HG03196 (cell line): ENCODE data around the gene SLIT1.
"Not testable (repeated sequence)": the region's sequence is repeated elsewhere in the genome, so short reads cannot be mapped to it uniquely, and the experiment has no call there.

Experiments used
- ATAC-seq: cut with Tn5 transposase; IDR thresholded peaks from one replicate; pipeline ENCODE4 v1.9.1; 2021; ENCODE audit not compliant: unreplicated experiment

SLIT1 gene

DNA sequence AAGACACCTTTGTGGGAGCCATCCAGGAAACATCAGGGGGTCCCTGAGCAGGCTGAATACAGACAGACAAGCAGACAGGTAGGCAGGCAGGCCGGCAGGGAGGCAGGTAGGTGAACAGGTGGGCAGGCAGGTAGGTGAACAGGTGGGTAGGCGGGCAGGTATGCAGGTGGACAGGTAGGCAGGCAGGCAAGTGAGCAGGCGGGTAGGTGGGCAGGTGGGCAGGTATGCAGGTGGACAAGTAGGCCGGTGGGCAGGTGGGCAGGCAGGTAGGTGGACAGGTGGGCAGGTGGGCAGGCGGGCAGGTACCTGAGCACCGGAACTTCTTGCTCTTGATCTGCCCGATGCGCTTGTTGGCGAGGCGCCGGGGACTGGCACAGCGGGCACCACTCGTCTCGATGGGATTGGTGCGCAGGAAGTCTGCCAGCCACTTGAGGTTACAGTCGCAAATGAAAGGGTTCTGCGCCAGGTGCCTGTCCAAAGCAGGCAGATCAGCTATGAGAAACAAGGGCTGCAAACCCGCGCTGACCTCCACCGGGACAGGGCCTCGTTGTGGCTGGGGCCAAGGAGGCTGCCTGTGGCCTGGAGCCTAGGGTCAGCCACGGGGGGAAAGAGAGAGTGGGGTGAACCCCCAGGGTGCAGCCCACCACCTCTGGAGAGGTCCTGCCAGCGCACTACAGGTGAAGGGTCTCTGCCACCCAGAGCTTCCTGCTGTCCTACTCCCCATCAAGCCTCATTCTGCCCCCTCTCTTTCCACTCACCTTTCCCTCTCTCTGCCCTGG, 136.9 kb downstream of the SLIT1 start:
- no peak for ATAC-seq

DNA sequence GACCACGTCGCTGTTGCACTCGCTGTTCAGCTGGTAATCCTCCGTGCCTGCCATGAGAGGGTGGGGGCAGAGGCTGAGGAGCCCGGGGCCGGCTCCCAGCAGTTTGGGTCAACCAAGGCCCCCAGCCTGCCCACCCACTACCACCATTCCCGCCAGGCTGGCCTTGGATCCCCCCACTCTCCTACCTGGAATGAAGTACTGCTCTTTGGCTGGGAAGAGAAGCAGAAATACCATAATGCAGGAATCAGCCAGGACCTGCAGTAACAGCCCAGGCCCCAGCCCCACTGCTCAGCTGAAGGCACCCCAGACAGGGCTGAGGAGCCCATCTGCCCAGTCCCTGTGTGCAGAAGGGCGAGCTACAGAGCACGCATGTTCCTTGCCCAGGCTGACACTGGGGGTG, 138.0 kb downstream of the SLIT1 start:
- ATAC-seq = no peak

DNA sequence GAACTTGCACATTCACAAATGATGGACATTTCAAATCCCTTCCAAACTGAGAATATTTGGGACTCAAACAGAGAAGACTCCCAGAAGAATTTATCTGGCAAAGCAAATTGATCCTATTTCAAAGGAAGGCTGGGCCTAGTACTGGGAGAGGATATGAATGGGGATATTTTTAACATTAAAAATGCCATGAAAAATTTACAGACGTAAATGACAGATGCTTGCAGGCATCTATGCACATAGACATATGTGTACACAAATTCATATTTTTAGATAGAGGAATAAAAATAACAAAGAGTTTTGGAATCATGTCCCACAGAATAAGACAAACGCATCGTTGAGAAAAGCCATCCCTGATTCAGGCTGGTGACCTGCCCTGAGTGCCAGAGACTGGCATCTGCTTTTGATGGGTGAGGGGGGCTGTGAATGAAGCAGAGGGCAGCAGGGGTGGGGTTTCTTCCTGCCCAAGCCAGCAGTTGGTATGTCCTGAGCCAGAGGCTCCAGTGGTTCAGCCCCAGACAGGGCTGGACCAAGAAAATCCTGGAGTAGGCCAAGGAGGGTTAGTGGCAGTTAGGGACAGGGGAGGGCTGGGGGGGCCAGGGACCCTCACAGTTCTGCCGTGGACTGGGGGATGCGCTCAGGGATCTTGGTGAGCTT, 138.5 kb downstream of the SLIT1 start:
- no peak for ATAC-seq

DNA sequence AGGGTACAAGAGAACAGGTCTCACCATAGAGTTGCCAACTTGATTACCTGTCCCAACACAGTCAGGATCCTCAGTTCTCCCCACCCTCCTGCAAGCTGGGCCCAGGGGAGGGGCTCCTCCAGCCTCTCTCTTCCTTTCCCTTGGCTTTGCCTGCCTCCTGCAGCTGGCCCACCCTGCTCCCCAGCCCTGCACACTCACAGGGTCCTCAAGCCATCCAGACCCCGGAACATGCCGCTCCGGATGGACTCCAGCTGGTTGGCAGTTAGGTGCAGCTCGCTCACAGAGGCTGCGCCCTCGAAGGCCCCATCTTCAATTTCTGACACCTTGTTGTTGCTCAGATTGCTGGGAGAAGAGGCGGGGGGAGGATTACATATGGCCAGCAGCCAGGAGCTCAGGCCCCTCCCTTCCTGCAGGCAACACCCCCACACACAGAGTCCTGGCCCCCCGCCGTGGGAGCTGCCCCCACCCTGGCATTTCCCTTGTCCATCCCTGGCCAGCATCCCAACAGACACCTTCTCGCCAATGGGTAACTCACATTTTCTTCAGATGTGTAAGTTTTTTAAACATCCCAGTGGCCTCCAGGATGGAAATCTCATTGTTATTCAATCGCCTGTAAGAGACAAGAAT, 139.2 kb downstream of the SLIT1 start:
- ATAC-seq = no peak

DNA sequence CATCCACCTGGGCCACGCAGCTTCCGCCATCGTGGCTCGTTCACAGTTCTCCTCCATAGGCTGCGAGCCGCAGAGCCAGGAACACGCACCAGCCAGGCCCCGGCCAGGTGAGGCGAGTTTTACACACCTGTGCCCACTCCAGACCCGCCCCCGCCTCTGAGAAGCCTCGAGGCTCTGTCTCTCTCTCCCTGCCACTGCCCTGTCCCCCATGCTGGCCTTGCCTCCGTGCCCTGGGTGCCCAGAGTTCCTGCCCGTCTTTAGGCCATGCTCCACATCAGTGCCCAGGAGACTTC, 142.2 kb downstream of the SLIT1 start:
- no peak for ATAC-seq

DNA sequence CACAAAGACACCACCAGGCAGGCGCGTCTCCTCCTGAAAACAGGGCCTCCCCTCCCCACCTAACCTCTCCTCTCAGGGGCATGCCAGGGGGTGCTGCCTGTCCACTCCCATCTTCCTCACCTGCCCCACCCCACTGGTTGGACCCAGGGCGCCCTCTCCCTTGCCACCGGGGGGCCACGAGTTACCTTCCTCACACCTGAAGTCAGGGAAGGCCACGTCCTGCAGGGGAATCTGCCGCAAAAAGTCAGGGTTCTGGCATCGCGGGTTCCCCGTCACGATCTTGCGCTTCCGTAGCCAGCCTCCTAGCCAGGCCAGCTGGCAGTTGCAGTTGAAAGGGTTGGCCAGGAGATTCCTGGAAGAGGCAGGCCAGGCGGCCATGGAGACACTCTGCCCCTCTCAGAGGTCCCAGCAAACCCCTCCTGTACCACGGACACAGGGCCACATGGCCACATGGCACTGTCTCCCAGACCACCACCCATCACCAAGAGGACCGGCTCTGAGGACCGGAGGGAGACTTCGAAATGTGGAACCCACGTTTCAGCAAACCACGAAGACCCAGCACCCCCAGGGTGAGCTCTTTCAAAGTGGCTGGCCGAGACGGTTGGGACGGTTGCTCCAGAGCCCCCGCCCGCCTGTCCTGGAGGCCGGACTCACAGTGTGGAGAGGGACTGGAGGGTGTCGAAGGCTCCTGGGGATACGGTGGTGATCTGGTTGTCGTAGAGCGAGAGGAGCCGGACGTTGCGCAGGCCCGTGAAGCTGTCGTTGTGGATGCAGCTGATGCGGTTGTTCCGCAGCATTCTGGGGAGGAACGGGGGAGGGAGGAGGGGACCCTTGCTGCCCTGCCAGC, 142.8 kb downstream of the SLIT1 start:
- no peak for ATAC-seq

DNA sequence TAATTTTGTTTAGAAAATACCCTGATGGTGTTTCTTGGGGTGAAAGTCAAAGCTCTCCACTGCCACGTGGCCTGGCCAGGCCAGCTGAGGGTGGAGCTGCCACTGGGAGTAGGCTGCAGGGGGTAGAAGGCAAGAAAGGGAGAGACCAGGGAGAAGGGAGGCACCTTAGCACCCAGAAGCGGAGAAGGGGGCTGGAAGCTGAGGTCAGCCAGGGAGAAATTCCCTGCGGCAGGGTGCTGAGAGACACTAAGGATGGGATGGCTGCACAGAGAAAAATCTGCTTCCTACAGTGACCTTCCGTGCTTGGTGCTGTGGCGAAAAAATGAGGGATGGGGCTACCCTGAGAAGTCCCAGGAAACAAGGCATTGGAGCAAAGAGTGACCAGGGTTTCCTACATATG, 143.7 kb downstream of the SLIT1 start:
- ATAC-seq = no peak

DNA sequence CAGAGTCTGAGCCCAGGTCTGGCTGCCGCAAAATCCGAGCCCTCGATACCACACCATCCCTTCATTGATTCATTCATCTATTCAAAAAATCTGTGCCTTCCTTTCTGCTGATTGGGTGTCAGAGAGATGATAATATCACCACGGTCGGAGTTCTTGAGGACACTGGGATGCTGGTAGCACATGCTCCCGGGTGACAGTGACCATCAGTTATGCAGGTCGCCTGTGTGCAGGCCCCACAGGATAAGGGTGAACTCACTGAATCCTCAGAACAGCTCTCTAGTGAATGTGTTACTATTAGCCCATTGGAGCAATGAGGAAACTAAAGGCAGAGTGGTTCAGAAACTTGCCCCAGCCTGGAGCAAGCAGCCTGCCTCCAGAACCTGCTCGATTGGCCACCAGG, 145.1 kb downstream of the SLIT1 start:
- ATAC-seq = no peak

DNA sequence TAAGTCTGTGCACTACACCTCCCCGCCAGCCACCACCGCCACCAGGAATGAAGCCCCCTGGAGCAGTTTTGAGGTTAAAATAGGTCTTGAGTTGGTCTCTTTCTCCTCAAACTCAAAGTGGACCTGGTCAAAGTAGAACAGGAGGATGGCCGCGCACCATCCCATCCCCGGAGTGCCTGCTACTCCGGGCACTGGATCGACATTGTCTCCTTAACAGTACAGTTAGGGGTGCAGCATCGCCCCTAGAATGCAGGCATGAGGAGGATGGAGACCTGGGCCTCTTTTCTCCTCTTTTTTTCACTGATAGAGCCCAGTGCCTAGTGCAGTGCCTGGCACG, 145.5 kb downstream of the SLIT1 start:
- no peak for ATAC-seq

DNA sequence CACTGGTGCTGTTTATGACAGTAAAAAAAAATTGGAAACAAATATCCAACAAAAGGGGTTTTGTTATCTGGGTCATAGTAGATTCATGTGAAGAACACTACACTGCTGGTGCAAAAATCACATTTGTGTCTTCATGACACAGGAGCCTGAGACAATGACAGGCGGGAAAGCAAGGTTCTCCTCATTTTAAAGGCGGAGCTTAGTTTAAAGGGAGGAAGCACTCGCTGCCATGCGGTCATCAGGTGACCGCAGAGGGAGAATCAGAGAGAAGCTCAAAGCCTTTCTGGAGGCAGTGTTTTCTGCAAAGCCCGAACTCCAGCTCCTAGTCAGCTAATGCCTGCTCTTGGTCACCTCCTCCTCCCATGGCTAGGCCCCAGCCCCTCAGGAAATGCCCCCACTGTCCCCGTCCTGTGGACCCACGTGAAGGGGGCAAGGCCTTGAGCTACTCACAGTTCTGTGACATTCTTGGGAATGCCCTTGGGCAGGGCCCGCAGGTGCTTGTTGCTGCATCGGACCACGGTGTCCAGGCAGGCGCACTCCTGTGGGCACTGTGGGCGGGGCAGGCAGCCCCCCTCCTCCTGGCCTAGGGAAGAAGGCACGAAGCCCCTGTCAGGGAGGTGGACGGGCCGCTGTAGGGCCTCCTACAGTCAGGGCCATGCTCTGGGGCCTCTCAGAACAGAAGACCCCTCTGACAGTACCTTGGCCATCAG, 146.1 kb downstream of the SLIT1 start:
- no peak for ATAC-seq

DNA sequence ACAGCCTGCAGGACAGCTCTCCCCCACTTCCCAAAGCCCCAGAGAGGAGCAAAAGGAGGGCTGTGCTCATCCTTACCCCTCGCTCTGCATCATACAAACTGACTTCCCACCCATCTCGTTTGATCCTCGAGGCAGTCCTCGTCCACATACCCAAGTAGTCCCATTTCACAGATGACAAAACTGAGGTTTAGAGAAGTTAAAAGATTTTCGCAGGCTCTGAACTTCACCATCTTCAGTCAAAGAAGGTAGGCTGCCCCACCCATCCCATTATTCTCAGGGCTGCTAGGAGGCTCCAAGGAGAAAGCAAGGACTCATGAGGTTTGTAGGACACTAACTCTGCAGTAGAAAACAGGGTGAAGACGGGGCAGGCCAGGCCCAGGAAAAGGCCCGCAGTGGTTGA, 147.1 kb downstream of the SLIT1 start:
- ATAC-seq = no peak

DNA sequence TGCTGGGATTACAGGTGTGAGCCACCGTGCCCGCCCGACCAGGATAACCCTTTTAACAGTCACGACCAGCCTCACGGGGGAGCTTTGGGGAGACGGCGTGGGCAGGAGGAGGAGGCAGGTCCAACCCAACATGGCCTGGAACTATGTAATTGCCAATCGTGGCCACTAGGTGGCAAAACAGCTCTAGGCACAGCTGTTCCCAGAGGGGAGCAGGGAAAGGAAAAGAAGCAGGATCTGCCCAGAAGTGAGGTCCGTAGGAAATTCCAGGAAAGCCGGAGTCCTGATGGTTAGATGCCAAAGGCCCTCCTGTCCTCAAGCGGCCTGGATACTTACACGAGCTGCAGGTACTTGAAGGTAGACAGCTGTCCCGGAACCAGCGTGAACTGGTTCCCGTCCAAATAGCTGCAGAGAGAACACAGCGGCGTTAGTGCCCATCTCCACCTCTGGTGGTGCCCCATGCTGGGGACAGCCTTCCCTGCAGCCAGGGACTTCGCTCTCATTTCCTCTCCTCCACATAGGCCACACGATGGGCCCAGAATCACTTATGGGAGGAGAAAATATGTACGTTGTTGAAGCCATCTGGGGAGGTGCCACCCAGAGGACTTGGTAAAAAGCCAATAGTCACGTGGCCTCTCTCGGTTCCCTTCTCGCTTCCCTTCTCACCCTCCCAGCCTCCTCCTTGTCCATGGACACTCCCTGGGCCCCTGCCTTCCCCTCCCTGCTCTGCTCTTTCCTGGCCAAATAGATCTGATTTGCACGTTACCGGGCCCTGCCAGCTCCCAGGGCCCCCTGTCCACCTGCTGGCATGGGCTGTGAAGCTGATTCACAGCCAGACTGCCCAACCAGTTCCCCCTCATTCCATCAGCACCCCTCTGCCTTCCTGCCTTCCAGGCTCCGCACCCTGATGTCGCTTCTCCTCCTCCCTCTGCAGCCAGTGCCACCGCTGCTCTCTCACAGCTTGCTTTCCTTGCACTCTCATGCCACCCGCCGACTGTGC, 148.1 kb downstream of the SLIT1 start:
- ATAC-seq = no peak

DNA sequence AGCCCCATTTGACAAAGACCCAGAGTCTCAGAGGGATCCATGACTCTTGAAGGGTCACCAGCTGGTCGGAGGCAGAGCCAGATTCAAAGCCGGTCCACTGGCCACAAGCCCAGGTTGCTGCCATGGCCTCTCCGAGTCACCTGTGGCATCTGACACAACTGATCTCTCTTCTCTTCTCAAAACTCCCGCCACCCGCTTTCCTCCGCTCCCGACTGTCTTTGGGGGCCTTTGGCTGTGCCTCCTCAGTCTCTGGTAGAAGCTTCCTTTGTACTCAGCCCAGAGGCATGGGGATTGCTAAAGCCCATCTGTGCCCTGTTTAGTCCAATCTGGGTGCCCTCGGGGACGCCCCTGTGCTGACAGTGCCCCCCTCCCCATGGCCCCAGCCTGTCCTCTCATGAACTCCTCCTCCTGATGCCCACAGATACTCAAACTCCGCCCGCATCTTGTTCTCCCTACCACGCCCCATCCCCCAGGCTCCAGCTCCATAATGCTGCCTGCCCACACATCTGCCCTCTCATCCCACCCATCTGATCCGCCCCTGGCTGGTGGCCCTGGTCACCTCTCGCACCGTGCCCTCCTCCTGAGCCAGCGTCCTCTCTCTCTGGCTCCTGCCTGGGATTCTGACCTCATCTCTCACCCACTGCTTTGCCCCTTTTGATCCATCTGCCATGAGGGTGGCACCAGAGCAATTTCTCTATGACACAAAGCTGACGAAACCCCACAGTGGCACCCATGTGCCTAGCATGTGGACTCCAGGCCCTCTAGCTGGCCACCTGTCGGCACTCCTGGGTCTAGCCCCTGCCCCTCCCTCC, 150.6 kb downstream of the SLIT1 start:
- no peak for ATAC-seq

DNA sequence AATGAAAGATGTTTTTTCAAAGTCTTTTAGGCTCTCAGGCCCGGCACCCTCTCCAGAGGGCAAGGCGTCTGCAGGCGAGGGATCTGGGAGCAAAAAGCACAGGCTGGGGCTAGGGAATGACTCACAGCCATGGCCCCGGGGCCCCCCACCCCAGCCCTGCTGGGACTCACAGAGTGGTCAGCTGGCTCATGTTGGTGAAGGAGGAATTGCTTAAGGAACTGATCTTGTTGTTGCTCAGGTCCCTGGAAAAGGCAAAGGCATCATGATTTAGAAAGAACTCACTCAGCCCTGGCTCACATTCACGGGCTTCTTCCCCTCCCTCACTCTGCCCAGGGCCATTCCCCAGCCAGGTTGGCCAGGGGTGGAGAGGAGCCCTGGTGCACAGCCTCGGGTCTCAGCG, 151.5 kb downstream of the SLIT1 start:
- ATAC-seq = no peak

DNA sequence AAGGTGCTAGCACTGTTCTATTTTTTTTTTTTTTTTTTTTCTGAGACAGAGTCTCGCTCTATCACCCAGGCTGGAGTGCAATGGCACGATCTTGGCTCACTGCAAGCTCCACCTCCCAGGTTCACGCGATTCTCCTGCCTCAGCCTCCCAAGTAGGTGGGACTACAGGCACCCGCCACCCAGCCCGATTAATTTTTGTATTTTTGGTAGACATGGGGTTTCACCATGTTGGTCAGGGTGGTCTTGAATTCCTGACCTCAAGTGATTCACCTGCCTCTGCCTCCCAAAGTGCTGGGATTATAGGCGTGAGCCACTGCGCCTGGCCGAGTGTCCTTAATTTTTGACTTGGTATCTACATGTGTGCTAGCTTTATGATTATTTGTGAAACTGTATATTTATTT, 151.9 kb downstream of the SLIT1 start:
- not testable (repeated sequence) for ATAC-seq

DNA sequence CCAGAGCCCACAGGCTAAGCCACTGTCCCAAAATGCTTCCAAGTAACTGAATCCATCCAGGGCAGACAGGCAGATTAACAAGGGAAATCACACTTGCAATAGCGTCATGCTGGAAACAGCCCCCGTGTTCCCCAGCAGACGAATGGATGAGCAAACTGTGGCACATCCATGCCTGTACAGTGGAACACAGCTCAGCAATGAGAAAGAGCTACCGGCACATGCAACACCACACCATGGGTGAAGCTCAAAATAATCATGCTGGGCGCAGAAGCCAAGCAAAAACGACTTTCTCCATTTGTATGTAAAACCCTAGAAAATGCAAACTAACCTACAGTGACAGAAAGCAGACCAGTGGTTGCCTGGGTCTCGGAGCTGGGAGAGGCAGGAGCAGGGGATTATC, 153.1 kb downstream of the SLIT1 start:
- ATAC-seq = no peak

DNA sequence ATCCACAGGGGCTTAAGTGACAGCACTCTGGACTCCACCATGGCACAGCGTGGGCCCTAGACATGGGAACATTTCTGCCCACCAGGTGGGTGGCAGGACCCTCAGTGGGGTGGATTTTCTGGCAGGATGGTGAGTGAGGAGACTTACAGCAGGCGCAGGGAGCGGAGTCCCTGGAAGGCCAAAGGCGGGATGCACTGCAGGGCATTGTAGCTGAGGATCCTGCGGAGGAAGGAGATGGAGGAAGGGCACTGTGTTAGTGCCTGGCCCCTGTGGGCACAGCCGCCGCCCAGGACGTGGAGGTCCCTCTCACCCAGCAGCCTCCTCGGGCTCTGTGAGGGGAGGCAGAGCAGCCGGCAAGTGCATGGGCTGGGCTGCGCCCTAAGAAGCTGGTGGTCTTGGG, 154.3 kb downstream of the SLIT1 start:
- no peak for ATAC-seq

DNA sequence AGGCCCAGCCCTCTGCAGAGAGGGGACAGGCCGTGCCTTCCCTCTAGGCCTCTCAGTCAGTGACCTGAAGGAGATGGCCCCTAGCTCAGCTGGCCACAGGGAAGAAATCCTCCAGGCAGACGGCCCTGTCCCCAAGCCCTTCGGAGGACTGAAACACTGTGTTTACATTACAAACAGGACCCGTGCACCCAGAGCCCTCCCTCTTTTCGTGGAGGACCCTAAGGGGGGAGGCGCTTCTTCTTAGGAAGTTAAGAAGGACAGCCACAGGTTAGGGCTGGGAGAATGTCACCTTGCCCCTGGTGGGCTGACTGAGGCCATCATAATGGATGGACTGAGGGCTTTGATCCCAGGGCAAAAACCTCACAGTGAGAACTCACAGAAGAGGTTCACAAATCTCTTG, 154.9 kb downstream of the SLIT1 start:
- ATAC-seq = no peak

DNA sequence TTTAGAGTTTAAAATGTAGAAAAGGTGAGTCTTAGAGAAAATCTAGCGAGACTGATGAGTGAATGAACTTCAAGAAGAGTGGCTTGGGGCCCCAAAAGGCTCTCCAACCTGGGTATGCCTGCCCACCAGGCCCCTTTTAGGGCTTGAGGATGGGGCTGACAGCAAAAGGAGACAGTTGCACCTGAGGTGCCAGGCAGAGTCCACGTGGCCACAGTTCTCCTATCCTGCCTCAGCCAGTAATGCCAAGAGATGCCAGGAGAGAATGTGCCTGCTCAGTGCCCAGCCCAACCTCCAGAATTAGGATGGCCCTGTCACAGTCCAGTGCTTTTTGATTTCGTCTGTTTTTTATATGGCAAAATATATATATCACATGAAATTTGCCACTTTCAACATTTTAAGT, 156.5 kb downstream of the SLIT1 start:
- ATAC-seq = no peak
